Neural cell (in vitro differentiated cells): Measurements from ENCODE around the gene DPM2. TPM values are rescaled to one million over a fixed set of nuclear protein-coding genes. Genes with fewer than 3 reads are reported as not detected.

Source experiments
- H2AFZ ChIP-seq: fragments of 200-600, 300-800 bp; sonication (generic), shearing (Covaris generic); 2 replicates; pipeline ENCODE4 v1.6.0; 2014; ENCODE audit warnings: low read depth, mild to moderate bottlenecking, antibody characterized with exemption, low read length, moderate library complexity
- H3F3A ChIP-seq: fragments of 200-600 bp; shearing (Covaris generic); 2 replicates; pipeline ENCODE4 v1.6.1; 2016; ENCODE audit warnings: mild to moderate bottlenecking, moderate library complexity, mixed read lengths, antibody characterized with exemption, low read length; ENCODE audit not compliant: insufficient read depth, poor library complexity, severe bottlenecking
- H3K27ac ChIP-seq: fragments of 200-600, 300-800 bp; sonication (generic), shearing (Covaris generic); 2 replicates; pipeline ENCODE4 v1.5.1; 2014; ENCODE audit warnings: mild to moderate bottlenecking, low read length, moderate library complexity
- H3K27me3 ChIP-seq: fragments of 300-800, 200-600 bp; sonication (generic), shearing (Covaris generic); 2 replicates; pipeline ENCODE4 v1.6.0; 2014; ENCODE audit warnings: mild to moderate bottlenecking, low read depth, low read length, moderate library complexity; ENCODE audit not compliant: insufficient read depth
- H3K36me3 ChIP-seq: fragments of 300-800, 200-600 bp; sonication (generic), shearing (Covaris generic); 2 replicates; pipeline ENCODE4 v1.5.1; 2014; ENCODE audit warnings: mild to moderate bottlenecking, antibody characterized with exemption, low read length, moderate library complexity; ENCODE audit not compliant: insufficient read depth
- H3K4me2 ChIP-seq: fragments of 300-800, 200-600 bp; sonication (generic), shearing (Covaris generic); 2 replicates; pipeline ENCODE4 v1.6.0; 2014; ENCODE audit warnings: mild to moderate bottlenecking, low read length
- H3K4me3 ChIP-seq: fragments of 300-800, 200-600 bp; sonication (generic), shearing (Covaris generic); 2 replicates; pipeline ENCODE4 v1.5.1; 2014; ENCODE audit warnings: mild to moderate bottlenecking, low read length, moderate library complexity
- H3K79me2 ChIP-seq: fragments of 200-600 bp; shearing (Covaris generic); replicated peaks from 2 replicates; pipeline ENCODE4 v1.6.0; 2014; ENCODE audit warnings: mild to moderate bottlenecking, low read length, moderate library complexity; ENCODE audit not compliant: insufficient read depth
- H3K9ac ChIP-seq: fragments of 300-800, 200-600 bp; sonication (generic), shearing (Covaris generic); 2 replicates; pipeline ENCODE4 v1.6.1; 2016; ENCODE audit warnings: mild to moderate bottlenecking, low read length, mixed read lengths
- H3K9me2 ChIP-seq: fragments of 200-600 bp; shearing (Covaris generic); 2 replicates; pipeline ENCODE4 v1.6.1; 2016; ENCODE audit warnings: mild to moderate bottlenecking, low read length, mixed read lengths; ENCODE audit not compliant: insufficient read depth
- H3K9me3 ChIP-seq: fragments of 200-600, 300-800 bp; sonication (generic), shearing (Covaris generic); 2 replicates; pipeline ENCODE4 v1.6.1; 2016; ENCODE audit warnings: mild to moderate bottlenecking, mixed run types, low read length, moderate library complexity, mixed read lengths
- H4K20me1 ChIP-seq: fragments of 200-600 bp; shearing (Covaris generic); 2 replicates; pipeline ENCODE4 v1.6.1; 2016; ENCODE audit warnings: mild to moderate bottlenecking, mixed run types; ENCODE audit not compliant: insufficient read depth
- CTCF ChIP-seq: fragments of 450-650 bp; IDR thresholded peaks from 2 replicates; pipeline ENCODE4 v1.5.1; 2014; ENCODE audit warnings: antibody characterized with exemption, mild to moderate bottlenecking, moderate library complexity; ENCODE audit not compliant: poor library complexity, severe bottlenecking
- EP300 ChIP-seq: fragments of 450-650 bp; conservative IDR thresholded peaks from 2 replicates; pipeline ENCODE4 v1.6.1; 2014; ENCODE audit warnings: antibody characterized with exemption, mild to moderate bottlenecking, moderate library complexity; ENCODE audit not compliant: poor library complexity, severe bottlenecking
- EZH2 ChIP-seq: fragments of 200-600, 300-800 bp; shearing (Covaris generic), sonication (generic); IDR thresholded peaks from 2 replicates; pipeline ENCODE4 v1.6.1; 2014; ENCODE audit warnings: antibody characterized with exemption, low read length, borderline replicate concordance, mild to moderate bottlenecking; ENCODE audit not compliant: insufficient read depth, poor library complexity, severe bottlenecking
- MXI1 ChIP-seq: fragments of 450-650 bp; conservative IDR thresholded peaks from 2 replicates; pipeline ENCODE4 v1.6.1; 2014; ENCODE audit warnings: antibody characterized with exemption, mild to moderate bottlenecking; ENCODE audit not compliant: poor library complexity, severe bottlenecking
- POLR2AphosphoS5 ChIP-seq: IDR thresholded peaks from 2 replicates; pipeline ENCODE4 v1.6.1; 2012
- RAD21 ChIP-seq: fragments of 450-650 bp; conservative IDR thresholded peaks from 2 replicates; pipeline ENCODE4 v1.6.1; 2014; ENCODE audit warnings: antibody characterized with exemption, mild to moderate bottlenecking, moderate library complexity
- REST ChIP-seq: IDR thresholded peaks from 2 replicates; pipeline ENCODE4 v1.6.1; 2012; ENCODE audit warnings: borderline replicate concordance
- SMC3 ChIP-seq: fragments of 450-650 bp; conservative IDR thresholded peaks from 2 replicates; pipeline ENCODE4 v1.6.1; 2014; ENCODE audit warnings: antibody characterized with exemption, mild to moderate bottlenecking, moderate library complexity; ENCODE audit not compliant: poor library complexity
- TAF1 ChIP-seq: IDR thresholded peaks from 2 replicates; pipeline ENCODE4 v1.6.1; 2012; ENCODE audit warnings: low read depth
- polyA plus RNA-seq: library from polyadenylated mRNA; depleted of rRNA; stranded (reverse); fragments of >200 nt; gene quantifications from 2 replicates; pipeline ENCODE4 v1.2.3, GENCODE V29; 2014

Gene DPM2
- polyA plus RNA-seq, 1 donor from 2014 or later = 30.5 TPM

GRCh38 chr9:127887792-127888191 lies 49.9 kb downstream of the DPM2 start (continued):
- no peak for TF ChIP-seq RAD21
- no peak for TF ChIP-seq SMC3

GRCh38 chr9:127886401-127886972 lies 51.2 kb downstream of the DPM2 start:
- no peak overlapping the region for H3K4me3 ChIP-seq
- no peaks in the 10 kb centered on the region for H3K36me3 ChIP-seq
- no peak overlapping the region for H2AFZ ChIP-seq
- H3F3A ChIP-seq = no peaks in the 10 kb centered on the region
- no peak overlapping the region for H3K9ac ChIP-seq
- H3K27me3 ChIP-seq = no peaks in the 10 kb centered on the region
- H3K9me2 ChIP-seq = no peaks in the 10 kb centered on the region
- H3K4me2 ChIP-seq = no peak overlapping the region
- H3K27ac ChIP-seq = no peak overlapping the region
- no peak for TF ChIP-seq TAF1
- no peak for TF ChIP-seq POLR2AphosphoS5
- TF ChIP-seq SMC3 = no peak
- no peak for TF ChIP-seq MXI1
- no peak for TF ChIP-seq EZH2
- no peak for TF ChIP-seq CTCF
- no peak for TF ChIP-seq REST
- TF ChIP-seq RAD21 = no peak
- no peak for TF ChIP-seq EP300
- no peaks in the 10 kb centered on the region for H4K20me1 ChIP-seq
- H3K9me3 ChIP-seq = no peaks in the 10 kb centered on the region
- H3K79me2 ChIP-seq = no peaks in the 10 kb centered on the region

- Histone ChIP-seq H3K9ac (no peak overlapping the region), H3K79me2 (no peaks in the 10 kb centered on the region), H3K9me3 (no peaks in the 10 kb centered on the region), H4K20me1 (no peaks in the 10 kb centered on the region), H3K9me2 (no peaks in the 10 kb centered on the region), H3K27me3 (no peaks in the 10 kb centered on the region), H3K27ac (no peak overlapping the region), H3K36me3 (no peaks in the 10 kb centered on the region), H3K4me2 (no peak overlapping the region), H3F3A (no peaks in the 10 kb centered on the region), H3K4me3 (no peak overlapping the region), H2AFZ (no peak overlapping the region)
- TF ChIP-seq TAF1 (no peak), SMC3 (no peak), REST (no peak), CTCF (no peak), MXI1 (no peak), EZH2 (no peak), EP300 (no peak), RAD21 (no peak), POLR2AphosphoS5 (no peak)
These were observed 52.0 kb downstream of the DPM2 start for GRCh38 chr9:127885508-127886281.
